ENCODE measurements around the gene RNF144B. TPM values are rescaled to one million over a fixed set of nuclear protein-coding genes. Genes with fewer than 3 reads are reported as not detected.

The RNF144B gene
- total and polyA plus RNA-seq, 10 of the 15 experiments (the other 5 are each of a cell fraction or from before 2014, with no cell fraction given): 0.03 to 0.18 (median 0.14) TPM

DNA sequence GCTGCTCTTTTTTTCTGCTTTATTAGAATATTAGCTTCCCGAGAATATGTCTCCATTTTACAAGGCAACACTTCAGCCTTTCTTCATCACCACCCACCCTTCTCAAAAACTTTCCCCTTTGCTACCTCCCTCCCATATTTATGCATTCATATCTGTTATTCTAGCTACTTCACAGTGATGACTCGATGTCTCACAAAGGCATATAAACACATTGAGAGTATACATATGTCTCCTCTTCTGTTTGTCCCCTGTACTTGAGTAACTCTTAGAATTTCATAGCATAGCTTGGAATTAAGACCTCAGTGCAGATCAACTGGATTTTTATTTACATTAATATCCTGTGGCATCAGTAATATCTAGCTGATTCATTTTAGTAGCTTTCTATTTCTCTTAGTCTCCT lies 6.5 kb downstream of the RNF144B start:
- BruUV-seq (replicated peaks): no TSS peak
- 36% methylated on average over 2 of the region's 2 CpGs for WGBS (ENCODE audit: insufficient coverage, insufficient replicate concordance, low lambda C conversion rate, missing lambda C conversion rate)
- FAIRE-seq (no peak), ATAC-seq (no peak), DNase-seq (ENCODE audit: low read depth, low spot score) (no peak)
- in situ Hi-C loops (cut with MboI) (no loop called here), intact Hi-C loops (cut with micrococcal nuclease; ENCODE audit: unreplicated experiment) (no loop called here)
- TF ChIP-seq RCOR1 (conservative IDR thresholded peaks at IDR 0.05; ENCODE audit: low read depth, low read length) (no peak), POU2F2 (IDR thresholded peaks at IDR 0.05; ENCODE audit: borderline replicate concordance, low read depth, low read length) (no peak), SUZ12 (IDR thresholded peaks at IDR 0.05; ENCODE audit: unreplicated experiment) (no peak), RELA (IDR thresholded peaks at IDR 0.05; ENCODE audit: borderline replicate concordance, partially characterized antibody) (no peak)
- TF ChIP-seq, protein P1, sequence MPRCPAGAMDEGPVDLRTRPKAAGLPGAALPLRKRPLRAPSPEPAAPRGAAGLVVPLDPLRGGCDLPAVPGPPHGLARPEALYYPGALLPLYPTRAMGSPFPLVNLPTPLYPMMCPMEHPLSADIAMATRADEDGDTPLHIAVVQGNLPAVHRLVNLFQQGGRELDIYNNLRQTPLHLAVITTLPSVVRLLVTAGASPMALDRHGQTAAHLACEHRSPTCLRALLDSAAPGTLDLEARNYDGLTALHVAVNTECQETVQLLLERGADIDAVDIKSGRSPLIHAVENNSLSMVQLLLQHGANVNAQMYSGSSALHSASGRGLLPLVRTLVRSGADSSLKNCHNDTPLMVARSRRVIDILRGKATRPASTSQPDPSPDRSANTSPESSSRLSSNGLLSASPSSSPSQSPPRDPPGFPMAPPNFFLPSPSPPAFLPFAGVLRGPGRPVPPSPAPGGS (IDR thresholded peaks at IDR 0.05; ENCODE audit: borderline replicate concordance, insufficient read depth, low read depth, low read length, poor library complexity, severe bottlenecking): no peak
- H3K9ac ChIP-seq (ENCODE audit: control insufficient read depth, insufficient read depth, low read length): no peak overlapping the region
- no peak overlapping the region for H3K27ac ChIP-seq (ENCODE audit: control insufficient read depth, insufficient read depth)
- no peak overlapping the region for H3K4me3 ChIP-seq
- no peaks in the 10 kb centered on the region for H3K36me3 ChIP-seq (ENCODE audit: control insufficient read depth in 2 of 2, insufficient read depth in 2 of 2, low read length in 1 of 2)
- no peak overlapping the region for H2AFZ ChIP-seq (ENCODE audit: control insufficient read depth, low read depth, low read length)
- H3K9me3 ChIP-seq (replicated peaks; ENCODE audit: control insufficient read depth, insufficient read depth, low read length): no peaks in the 10 kb centered on the region; the same call in 2 of the 3 replicates
- CTCF ChIA-PET: interaction anchor here (0.7 to 1.1 kb wide), 4 partner anchors 56 to 356 kb away, joined by 3 read pairs; no protein-coding TSS in a partner anchor
- H3K27me3 ChIP-seq (replicated peaks in 1 of 2; ENCODE audit: control insufficient read depth in 2 of 2, insufficient read depth in 2 of 2, low read length in 1 of 2): peaks cover 0 to 3% of the 10 kb centered on the region in 2 experiments; a peak in 2 of 4 replicates
- no peaks in the 10 kb centered on the region for H3K79me2 ChIP-seq (ENCODE audit: control insufficient read depth, insufficient read depth, low read length)
- H3K4me1 ChIP-seq (ENCODE audit: control insufficient read depth, insufficient read depth, low read length): no peaks in the 10 kb centered on the region
- SMC1A ChIA-PET (ENCODE audit: uncharacterized antibody, unreplicated experiment): interaction anchor here (0.6 to 1.4 kb wide), 3 partner anchors 61 to 113 kb away, joined by 3 read pairs; no protein-coding TSS in a partner anchor
- RAD21 ChIA-PET (ENCODE audit: unreplicated experiment): no interaction called here
- POLR2A ChIA-PET: no interaction called here
- H4K20me1 ChIP-seq (ENCODE audit: control insufficient read depth, insufficient read depth): no peaks in the 10 kb centered on the region
- H3K4me2 ChIP-seq (ENCODE audit: control insufficient read depth, insufficient read depth): no peak overlapping the region
